Measurements from ENCODE around the gene P3R3URF. TPM values are rescaled to one million over a fixed set of nuclear protein-coding genes. Genes with fewer than 3 reads are reported as not detected.
A peak's percentile ranks its signal among the peaks of the same experiment; 100 is the strongest.

P3R3URF gene
- polyA plus RNA-seq, 1 experiment: not detected

DNA sequence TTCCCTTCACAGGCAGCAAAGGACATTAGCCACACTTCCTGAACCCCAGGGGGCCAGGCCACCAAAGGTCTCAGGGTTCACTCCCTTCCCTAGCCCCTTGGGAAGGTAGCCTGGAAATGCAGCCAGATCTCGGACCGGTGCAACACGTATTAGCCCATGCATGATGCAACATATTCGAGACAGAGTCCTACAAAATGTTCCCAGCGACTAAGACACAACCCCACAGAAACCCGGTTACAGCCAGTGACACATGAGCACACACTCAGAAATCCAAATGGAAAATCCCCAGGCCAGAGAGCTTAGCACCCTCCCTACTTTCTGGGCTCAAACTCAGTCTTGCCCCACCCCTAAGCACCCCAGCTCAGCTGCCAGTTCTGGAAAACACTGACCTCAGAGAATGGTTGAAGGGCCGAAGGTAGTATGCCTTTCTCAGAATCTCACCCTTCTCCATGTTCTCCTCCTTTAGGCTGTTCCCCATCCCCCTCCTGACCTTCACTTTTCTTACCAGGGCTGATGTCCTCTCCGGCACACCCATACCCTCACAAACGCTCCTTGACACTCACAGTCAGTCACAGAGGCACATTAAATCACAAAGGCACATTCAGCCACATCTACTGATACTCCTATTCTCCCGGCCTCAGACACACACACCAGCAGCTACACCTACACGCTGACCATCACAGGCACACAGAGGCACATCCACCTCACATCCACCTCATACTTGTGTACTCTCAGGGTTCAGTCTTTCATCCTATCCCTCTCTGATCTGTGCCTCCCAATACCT is 1.6 kb downstream of the P3R3URF start, which contains the start of gene TSPAN1:
TSPAN1 (plus strand) TSS at position 640 of the 784 bp plus-strand sequence. CDS start 6,021 bp downstream, outside the sequence.
- Histone ChIP-seq H3K27me3 (ENCODE audit: control insufficient read depth, insufficient read depth, low read length) (peaks cover 4% of the 10 kb centered on the region), H3K4me3 (ENCODE audit: low read depth, low read length) (no peak within 1 kb of the TSS), H3K9me3 (ENCODE audit: control insufficient read depth, insufficient read depth, low read length) (no peaks in the 10 kb centered on the region; the same call in 1 of the 2 replicates), H3K27ac (ENCODE audit: low read depth, low read length) (peak within 1 kb of the TSS; percentile 1)
- no peak for DNase-seq (ENCODE audit: low read depth, low spot score)
- POLR2A ChIA-PET: no interaction called here
- TF ChIP-seq, protein P1, sequence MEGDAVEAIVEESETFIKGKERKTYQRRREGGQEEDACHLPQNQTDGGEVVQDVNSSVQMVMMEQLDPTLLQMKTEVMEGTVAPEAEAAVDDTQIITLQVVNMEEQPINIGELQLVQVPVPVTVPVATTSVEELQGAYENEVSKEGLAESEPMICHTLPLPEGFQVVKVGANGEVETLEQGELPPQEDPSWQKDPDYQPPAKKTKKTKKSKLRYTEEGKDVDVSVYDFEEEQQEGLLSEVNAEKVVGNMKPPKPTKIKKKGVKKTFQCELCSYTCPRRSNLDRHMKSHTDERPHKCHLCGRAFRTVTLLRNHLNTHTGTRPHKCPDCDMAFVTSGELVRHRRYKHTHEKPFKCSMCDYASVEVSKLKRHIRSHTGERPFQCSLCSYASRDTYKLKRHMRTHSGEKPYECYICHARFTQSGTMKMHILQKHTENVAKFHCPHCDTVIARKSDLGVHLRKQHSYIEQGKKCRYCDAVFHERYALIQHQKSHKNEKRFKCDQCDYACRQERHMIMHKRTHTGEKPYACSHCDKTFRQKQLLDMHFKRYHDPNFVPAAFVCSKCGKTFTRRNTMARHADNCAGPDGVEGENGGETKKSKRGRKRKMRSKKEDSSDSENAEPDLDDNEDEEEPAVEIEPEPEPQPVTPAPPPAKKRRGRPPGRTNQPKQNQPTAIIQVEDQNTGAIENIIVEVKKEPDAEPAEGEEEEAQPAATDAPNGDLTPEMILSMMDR (IDR thresholded peaks at IDR 0.05; ENCODE audit: low read depth, low read length): no peak
- CTCF ChIA-PET: interaction anchor here (9.6 kb wide), 1 partner anchor 138 kb away, joined by 188 read pairs; no protein-coding TSS in a partner anchor

DNA sequence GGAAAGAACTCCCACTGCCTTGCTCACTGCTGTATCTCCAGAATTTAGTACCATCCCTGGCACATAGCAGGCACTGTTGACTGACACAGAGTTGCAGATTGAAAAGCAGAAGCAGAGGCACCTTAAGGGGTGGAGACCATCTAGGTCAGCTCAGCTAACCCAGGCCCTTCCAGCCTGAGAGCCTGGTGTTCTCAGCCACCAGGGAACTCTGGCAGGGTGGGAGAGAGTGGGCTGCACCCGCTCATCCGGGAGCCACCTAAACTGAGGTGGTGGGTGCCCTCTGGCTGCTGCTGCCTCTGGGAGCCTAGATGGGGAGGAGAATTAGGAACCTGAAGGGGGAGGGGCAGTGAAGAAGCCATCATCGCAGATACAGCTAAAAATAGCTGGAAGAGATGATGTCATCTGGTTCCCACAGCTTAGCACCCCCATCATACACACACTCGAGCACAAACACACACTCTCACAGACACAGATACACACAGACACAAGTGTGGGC is 2.9 kb downstream of the P3R3URF start:
- H3K4me3 ChIP-seq (ENCODE audit: low read depth, low read length): no peak overlapping the region
- TF ChIP-seq, protein P1 (IDR thresholded peaks at IDR 0.05; ENCODE audit: low read depth, low read length): no peak
- H3K9me3 ChIP-seq (ENCODE audit: control insufficient read depth, insufficient read depth, low read length): no peaks in the 10 kb centered on the region; the same call in 1 of the 2 replicates
- ChIA-PET POLR2A (interaction anchor here (0.6 to 1.2 kb wide), 2 partner anchors 40 to 41 kb away, joined by 3 to 4 read pairs; partner anchors contain the start of gene PIK3R3), CTCF (interaction anchor here (2.5 kb wide), 1 partner anchor 137 kb away, joined by 11 read pairs; no protein-coding TSS in a partner anchor)
- peaks cover 14% of the 10 kb centered on the region for H3K27me3 ChIP-seq (ENCODE audit: control insufficient read depth, insufficient read depth, low read length)
- no peak overlapping the region for H3K27ac ChIP-seq (ENCODE audit: low read depth, low read length)
- no peak for DNase-seq (ENCODE audit: low read depth, low spot score)

DNA sequence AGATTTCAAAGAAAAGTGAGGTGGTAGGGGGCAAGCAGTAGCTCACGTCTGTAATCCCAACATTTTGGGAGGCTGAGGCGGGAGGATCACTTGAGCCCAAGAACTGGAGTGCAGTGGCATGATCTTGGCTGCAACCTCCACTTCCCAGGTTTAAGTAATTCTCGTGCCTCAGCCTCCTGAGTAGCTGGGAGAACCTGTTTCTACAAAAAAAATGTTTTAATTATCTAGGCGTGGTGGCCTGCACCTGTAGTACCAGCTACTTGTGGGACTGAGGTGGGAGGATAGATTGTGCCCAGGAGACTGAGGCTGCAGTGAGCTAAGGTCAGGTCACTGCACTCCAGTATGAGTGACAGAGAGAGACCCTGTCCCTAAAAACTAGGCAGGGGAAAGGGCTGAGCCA is 4.0 kb downstream of the P3R3URF start:
- no peak overlapping the region for H3K27ac ChIP-seq (ENCODE audit: low read depth, low read length)
- TF ChIP-seq, protein P1 (IDR thresholded peaks at IDR 0.05; ENCODE audit: low read depth, low read length): no peak
- no peak for DNase-seq (ENCODE audit: low read depth, low spot score)
- H3K9me3 ChIP-seq (ENCODE audit: control insufficient read depth, insufficient read depth, low read length): no peaks in the 10 kb centered on the region; the same call in 1 of the 2 replicates
- H3K4me3 ChIP-seq (ENCODE audit: low read depth, low read length): no peak overlapping the region
- H3K27me3 ChIP-seq (ENCODE audit: control insufficient read depth, insufficient read depth, low read length): peaks cover 21% of the 10 kb centered on the region
- CTCF ChIA-PET: interaction anchor here (2.5 kb wide), 1 partner anchor 136 kb away, joined by 11 read pairs; no protein-coding TSS in a partner anchor
- POLR2A ChIA-PET: interaction anchor here (1.2 kb wide), 1 partner anchor 40 kb away, joined by 4 read pairs; the partner anchor contains the start of gene PIK3R3

DNA sequence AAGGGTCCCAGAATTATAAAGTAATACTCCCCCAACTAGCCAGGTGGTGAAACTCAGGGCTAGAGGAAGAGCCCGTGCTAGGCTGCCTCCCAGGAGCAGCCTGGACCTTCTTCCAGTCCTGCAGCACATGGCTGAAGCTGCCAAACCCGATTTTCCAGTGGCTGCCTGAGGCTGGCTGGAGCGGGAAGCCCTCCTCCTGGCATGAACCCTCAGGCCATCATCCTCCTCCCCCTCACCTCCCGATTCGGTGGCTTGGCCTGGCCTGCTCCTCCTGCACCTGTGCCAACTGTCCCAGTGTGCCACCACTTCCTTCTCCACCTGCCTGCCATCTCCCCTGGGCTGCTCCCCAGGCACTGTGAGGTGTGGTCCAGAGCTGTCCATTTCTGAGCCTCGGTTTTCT is 4.4 kb downstream of the P3R3URF start:
- Histone ChIP-seq H3K4me3 (ENCODE audit: low read depth, low read length) (no peak overlapping the region), H3K9me3 (ENCODE audit: control insufficient read depth, insufficient read depth, low read length) (no peaks in the 10 kb centered on the region; the same call in 1 of the 2 replicates), H3K27ac (ENCODE audit: low read depth, low read length) (no peak overlapping the region), H3K27me3 (ENCODE audit: control insufficient read depth, insufficient read depth, low read length) (peaks cover 24% of the 10 kb centered on the region)
- ChIA-PET CTCF (interaction anchor here (2.5 kb wide), 1 partner anchor 135 kb away, joined by 11 read pairs; no protein-coding TSS in a partner anchor), POLR2A (interaction anchor here (1.2 kb wide), 1 partner anchor 39 kb away, joined by 4 read pairs; the partner anchor contains the start of gene PIK3R3)
- no peak for DNase-seq (ENCODE audit: low read depth, low spot score)
- TF ChIP-seq, protein P1 (IDR thresholded peaks at IDR 0.05; ENCODE audit: low read depth, low read length): no peak
